ENCODE results near the gene STK16.

GRCh38 chr2:219214786-219215185 lies 30.5 kb upstream of the STK16 start:
- TF ChIP-seq CTCF (IDR thresholded peaks at IDR 0.05) = no peak
- no peak for TF ChIP-seq EP300 (IDR thresholded peaks at IDR 0.05; ENCODE audit: low read depth)
- TF ChIP-seq POLR2AphosphoS5 (IDR thresholded peaks at IDR 0.05) = no peak

Data from transverse colon (tissue), 4 donors.